ENCODE results near the gene PPFIBP1. TPM values are rescaled to one million over a fixed set of nuclear protein-coding genes. Genes with fewer than 3 reads are reported as not detected.

The PPFIBP1 gene
- total and polyA plus RNA-seq, 2 of the 13 experiments (the other 11 are each of a cell fraction or from before 2014, with no cell fraction given), result 16.2 to 21.8 TPM

DNA sequence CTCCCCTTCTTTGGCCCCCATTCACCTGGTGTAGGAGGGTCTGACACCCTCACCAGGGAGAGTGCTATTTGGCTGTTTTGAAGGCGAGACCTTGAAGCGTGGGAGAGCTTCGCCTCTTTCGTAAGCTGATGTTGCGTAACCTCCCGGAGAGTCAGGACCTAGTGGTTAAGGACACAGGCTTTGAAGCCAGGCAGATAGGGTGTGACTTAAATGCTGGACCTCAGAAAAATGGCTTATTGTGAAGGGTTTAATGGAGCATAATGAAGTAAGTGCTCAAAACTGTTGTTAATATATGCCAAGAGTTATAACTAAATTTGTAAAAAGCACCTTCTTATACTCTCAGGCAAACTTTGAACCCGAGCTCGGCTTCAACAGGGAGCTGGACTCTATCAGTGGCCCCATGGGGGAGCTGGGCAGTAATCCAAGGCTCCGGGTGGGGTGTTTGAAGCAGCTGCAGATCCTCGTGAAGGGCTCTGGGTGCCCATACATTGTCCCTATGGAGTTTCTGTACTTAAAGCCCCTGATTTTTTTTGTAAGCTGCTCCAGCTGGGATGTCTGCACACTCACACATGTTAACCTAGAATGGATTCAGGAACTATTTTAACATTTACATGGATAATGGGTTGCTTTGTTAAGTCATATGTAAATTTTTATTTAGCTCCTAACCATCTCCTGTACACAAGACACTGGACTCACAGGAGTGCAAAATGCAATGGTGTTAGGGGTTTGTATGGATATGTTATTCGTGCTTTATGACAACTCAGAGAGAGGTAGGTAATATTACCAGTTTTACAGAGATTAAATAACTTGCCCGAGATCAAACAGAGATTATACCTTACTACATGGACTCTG, 26.0 kb downstream of the PPFIBP1 start (continued):
- TF ChIP-seq, protein P1, sequence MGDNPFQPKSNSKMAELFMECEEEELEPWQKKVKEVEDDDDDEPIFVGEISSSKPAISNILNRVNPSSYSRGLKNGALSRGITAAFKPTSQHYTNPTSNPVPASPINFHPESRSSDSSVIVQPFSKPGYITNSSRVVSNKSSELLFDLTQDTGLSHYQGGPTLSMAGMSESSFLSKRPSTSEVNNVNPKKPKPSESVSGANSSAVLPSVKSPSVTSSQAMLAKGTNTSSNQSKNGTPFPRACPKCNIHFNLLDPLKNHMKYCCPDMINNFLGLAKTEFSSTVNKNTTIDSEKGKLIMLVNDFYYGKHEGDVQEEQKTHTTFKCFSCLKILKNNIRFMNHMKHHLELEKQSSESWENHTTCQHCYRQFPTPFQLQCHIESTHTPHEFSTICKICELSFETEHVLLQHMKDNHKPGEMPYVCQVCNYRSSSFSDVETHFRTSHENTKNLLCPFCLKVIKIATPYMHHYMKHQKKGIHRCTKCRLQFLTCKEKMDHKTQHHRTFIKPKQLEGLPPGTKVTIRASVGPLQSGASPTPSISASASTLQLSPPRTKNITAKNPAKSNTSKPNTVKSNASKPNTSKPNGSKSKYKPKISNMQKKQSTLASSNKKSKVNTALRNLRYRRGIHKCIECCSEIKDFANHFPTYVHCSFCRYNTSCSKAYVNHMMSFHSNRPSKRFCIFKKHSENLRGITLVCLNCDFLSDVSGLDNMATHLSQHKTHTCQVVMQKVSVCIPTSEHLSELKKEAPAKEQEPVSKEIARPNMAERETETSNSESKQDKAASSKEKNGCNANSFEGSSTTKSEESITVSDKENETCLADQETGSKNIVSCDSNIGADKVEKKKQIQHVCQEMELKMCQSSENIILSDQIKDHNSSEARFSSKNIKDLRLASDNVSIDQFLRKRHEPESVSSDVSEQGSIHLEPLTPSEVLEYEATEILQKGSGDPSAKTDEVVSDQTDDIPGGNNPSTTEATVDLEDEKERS (CRISPR knock-in tag; IDR thresholded peaks at IDR 0.05), result peak; percentile 82
- TF ChIP-seq U2AF1 (optimal IDR thresholded peaks at IDR 0.05; ENCODE audit: low read depth, low read length) (no peak), ZFP90 (CRISPR knock-in tag; IDR thresholded peaks at IDR 0.05; ENCODE audit: borderline replicate concordance) (peak; percentile 42; the same call in 1 of the 2 replicates), FOXO1 (CRISPR knock-in tag; IDR thresholded peaks at IDR 0.05) (peak; percentile 97), SPEN (CRISPR knock-in tag; IDR thresholded peaks at IDR 0.05; ENCODE audit: low read depth) (peak; percentile 93; the same call in 1 of the 2 replicates), GLI4 (CRISPR knock-in tag; IDR thresholded peaks at IDR 0.05; ENCODE audit: borderline replicate concordance) (no peak), ZNF768 (CRISPR knock-in tag; IDR thresholded peaks at IDR 0.05) (no peak; the same call in 1 of the 2 replicates), POLR2G (IDR thresholded peaks at IDR 0.05; ENCODE audit: low read depth, low read length) (peak; percentile 65), KMT2B (CRISPR knock-in tag; IDR thresholded peaks at IDR 0.05) (peak; percentile 92), ZNF30 (CRISPR knock-in tag; IDR thresholded peaks at IDR 0.05) (no peak), ZNF547 (CRISPR knock-in tag; IDR thresholded peaks at IDR 0.05) (peak; percentile 64), ZNF33A (CRISPR knock-in tag; IDR thresholded peaks at IDR 0.05; ENCODE audit: borderline replicate concordance) (no peak; the same call in 1 of the 2 replicates), STAT5B (CRISPR knock-in tag; IDR thresholded peaks at IDR 0.05) (no peak), ESRRA (CRISPR knock-in tag; IDR thresholded peaks at IDR 0.05; ENCODE audit: low read depth) (peak; percentile 88), ZNF776 (CRISPR knock-in tag; IDR thresholded peaks at IDR 0.05) (no peak), ZNF550 (CRISPR knock-in tag; IDR thresholded peaks at IDR 0.05; ENCODE audit: borderline replicate concordance) (0 out of 2 replicates have a peak, but pooled peaks have one; percentile 56), CBX2 (IDR thresholded peaks at IDR 0.05; ENCODE audit: low read depth, low read length) (no peak), CBX2 (CRISPR knock-in tag; IDR thresholded peaks at IDR 0.05; ENCODE audit: low read depth) (no peak)
- TF ChIP-seq, protein P2, sequence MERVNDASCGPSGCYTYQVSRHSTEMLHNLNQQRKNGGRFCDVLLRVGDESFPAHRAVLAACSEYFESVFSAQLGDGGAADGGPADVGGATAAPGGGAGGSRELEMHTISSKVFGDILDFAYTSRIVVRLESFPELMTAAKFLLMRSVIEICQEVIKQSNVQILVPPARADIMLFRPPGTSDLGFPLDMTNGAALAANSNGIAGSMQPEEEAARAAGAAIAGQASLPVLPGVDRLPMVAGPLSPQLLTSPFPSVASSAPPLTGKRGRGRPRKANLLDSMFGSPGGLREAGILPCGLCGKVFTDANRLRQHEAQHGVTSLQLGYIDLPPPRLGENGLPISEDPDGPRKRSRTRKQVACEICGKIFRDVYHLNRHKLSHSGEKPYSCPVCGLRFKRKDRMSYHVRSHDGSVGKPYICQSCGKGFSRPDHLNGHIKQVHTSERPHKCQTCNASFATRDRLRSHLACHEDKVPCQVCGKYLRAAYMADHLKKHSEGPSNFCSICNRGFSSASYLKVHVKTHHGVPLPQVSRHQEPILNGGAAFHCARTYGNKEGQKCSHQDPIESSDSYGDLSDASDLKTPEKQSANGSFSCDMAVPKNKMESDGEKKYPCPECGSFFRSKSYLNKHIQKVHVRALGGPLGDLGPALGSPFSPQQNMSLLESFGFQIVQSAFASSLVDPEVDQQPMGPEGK (CRISPR knock-in tag; IDR thresholded peaks at IDR 0.05), result peak; percentile 95
- TF ChIP-seq, protein P3, sequence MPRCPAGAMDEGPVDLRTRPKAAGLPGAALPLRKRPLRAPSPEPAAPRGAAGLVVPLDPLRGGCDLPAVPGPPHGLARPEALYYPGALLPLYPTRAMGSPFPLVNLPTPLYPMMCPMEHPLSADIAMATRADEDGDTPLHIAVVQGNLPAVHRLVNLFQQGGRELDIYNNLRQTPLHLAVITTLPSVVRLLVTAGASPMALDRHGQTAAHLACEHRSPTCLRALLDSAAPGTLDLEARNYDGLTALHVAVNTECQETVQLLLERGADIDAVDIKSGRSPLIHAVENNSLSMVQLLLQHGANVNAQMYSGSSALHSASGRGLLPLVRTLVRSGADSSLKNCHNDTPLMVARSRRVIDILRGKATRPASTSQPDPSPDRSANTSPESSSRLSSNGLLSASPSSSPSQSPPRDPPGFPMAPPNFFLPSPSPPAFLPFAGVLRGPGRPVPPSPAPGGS (CRISPR knock-in tag; IDR thresholded peaks at IDR 0.05), result peak; percentile 60; the same call in 1 of the 2 replicates
- TF ChIP-seq, protein P4, sequence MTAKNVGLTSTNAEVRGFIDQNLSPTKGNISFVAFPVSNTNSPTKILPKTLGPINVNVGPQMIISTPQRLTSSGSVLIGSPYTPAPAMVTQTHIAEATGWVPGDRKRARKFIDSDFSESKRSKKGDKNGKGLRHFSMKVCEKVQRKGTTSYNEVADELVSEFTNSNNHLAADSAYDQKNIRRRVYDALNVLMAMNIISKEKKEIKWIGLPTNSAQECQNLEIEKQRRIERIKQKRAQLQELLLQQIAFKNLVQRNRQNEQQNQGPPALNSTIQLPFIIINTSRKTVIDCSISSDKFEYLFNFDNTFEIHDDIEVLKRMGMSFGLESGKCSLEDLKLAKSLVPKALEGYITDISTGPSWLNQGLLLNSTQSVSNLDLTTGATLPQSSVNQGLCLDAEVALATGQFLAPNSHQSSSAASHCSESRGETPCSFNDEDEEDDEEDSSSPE (CRISPR knock-in tag; IDR thresholded peaks at IDR 0.05), result peak; percentile 56
